Measurements from ENCODE around the gene TAAR1. TPM values are rescaled to one million over a fixed set of nuclear protein-coding genes. Genes with fewer than 3 reads are reported as not detected.

Gene TAAR1
- total RNA-seq, 4 donors from 2014 or later = not detected

DNA sequence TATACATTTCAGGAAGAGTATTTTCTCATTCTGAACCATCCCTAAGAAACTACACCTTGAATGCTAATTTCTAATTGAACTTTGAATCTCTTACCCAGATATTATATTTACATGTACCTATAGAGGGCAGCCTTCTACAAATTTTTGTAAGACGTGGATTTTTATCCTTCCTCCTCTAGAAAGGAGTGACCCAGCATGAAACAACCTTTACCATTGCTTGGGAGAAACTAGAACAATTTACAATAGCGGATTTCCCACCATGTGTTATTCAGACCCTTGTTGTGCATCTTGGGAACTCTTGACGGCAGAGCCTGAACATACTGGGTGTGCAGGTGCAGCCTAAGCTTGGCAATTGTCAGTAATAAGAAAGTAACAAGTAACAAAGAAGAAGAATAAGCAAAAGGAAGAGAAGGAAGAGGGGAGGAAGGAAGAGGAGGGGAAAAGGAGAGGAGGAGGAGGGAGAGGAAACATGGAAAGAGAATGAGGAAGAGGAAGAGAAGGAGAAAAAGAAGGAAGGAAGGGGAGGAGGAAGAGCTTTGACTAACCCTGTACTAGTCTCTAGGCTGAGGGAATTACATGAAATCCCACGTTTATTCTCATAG lies 10.8 kb upstream of the TAAR1 start:
- H3K27me3 ChIP-seq = no peaks in the 10 kb centered on the region
- DNase-seq = no peak
- intact Hi-C loops (cut with DNase I; ENCODE audit: low total_unique reads) (no loop called here), in situ Hi-C loops (cut with MboI; ENCODE audit: low pct_ligation_motif_present in 1 of 4, low pct_unique_long_range_greater_than_20kb in 1 of 4, low sequenced_read_pairs in 3 of 4) (no loop called here)
- H3K4me1 ChIP-seq = peaks cover 0 to 4% (median 0%) of the 10 kb centered on the region in 4 donors
- no peaks in the 10 kb centered on the region for H3K36me3 ChIP-seq
- TF ChIP-seq CTCF (IDR thresholded peaks at IDR 0.05) = peak in 4 of 5 experiments; percentile 38 to 47 (median 40)
- TF ChIP-seq POLR2AphosphoS5 (IDR thresholded peaks at IDR 0.05) = no peak
- TF ChIP-seq POLR2A (IDR thresholded peaks at IDR 0.05) = no peak
- no peak overlapping the region for H3K4me3 ChIP-seq
- WGBS, 2 donors (ENCODE audit: low coverage in 1 of 2) = 5 to 6% methylated on average over 3 to 4 of the region's 4 CpGs
- H3K9me3 ChIP-seq = no peaks in the 10 kb centered on the region
- H3K27ac ChIP-seq = no peak overlapping the region

GRCh38 chr6:132666118-132666517 lies 7.1 kb upstream of the TAAR1 start:
- WGBS, 2 donors (ENCODE audit: low coverage in 1 of 2) = 72 to 87% methylated on average over 4 of the region's 4 CpGs
- no peak overlapping the region for H3K27ac ChIP-seq
- no peaks in the 10 kb centered on the region for H3K36me3 ChIP-seq
- no peaks in the 10 kb centered on the region for H3K9me3 ChIP-seq
- in situ Hi-C loops (cut with MboI; ENCODE audit: low pct_ligation_motif_present in 1 of 4, low pct_unique_long_range_greater_than_20kb in 1 of 4, low sequenced_read_pairs in 3 of 4) = no loop called here
- TF ChIP-seq POLR2AphosphoS5 (IDR thresholded peaks at IDR 0.05) (no peak), POLR2A (IDR thresholded peaks at IDR 0.05) (no peak), CTCF (IDR thresholded peaks at IDR 0.05) (no peak), EP300 (IDR thresholded peaks at IDR 0.05; ENCODE audit: low read depth) (no peak)
- H3K4me3 ChIP-seq = no peak overlapping the region
- no peaks in the 10 kb centered on the region for H3K27me3 ChIP-seq
- no peak for DNase-seq
- peaks cover 0 to 4% (median 0%) of the 10 kb centered on the region in 4 donors for H3K4me1 ChIP-seq
- intact Hi-C loops (cut with DNase I; ENCODE audit: low total_unique reads) = no loop called here

DNA sequence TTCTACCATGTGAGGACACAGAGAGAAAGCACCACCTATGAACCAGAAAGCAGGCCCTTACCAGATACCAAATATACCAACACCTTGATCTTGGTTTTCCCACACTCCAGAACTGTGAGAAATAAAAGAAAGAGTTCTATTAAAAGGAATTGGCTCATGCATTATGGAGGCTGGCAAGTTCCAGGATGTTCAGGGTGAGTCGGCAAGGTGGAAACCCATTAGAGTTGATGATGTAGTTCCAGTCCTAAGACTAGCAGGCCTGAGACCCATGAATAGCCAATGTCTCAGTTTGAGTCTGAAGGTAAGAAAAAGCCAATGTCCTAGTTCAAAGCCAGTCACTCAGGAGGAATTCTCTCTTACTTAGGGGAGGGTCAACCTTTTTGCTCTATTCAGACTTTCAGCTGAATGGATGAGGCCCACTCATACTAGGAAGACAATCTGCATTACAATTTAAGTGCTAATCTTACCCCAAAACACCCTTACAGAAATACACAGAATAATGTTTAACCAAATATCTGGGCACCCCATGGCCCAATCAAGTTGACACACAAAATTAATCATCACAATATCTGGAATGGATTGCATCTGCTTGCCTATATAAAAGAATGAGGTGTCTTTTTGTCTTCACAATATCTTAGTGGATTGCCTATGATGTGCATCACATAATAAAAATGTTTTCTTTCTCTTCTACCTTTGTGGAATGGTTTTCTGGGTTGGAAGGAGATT lies 5.5 kb upstream of the TAAR1 start:
- intact Hi-C loops (cut with DNase I; ENCODE audit: low total_unique reads) (no loop called here), in situ Hi-C loops (cut with MboI; ENCODE audit: low pct_ligation_motif_present in 1 of 4, low pct_unique_long_range_greater_than_20kb in 1 of 4, low sequenced_read_pairs in 3 of 4) (no loop called here)
- 95 to 100% methylated on average over 1 of the region's 1 CpG for WGBS, 2 donors (ENCODE audit: low coverage in 1 of 2)
- Histone ChIP-seq H3K4me1 (no peaks in the 10 kb centered on the region), H3K4me3 (no peak overlapping the region), H3K36me3 (no peaks in the 10 kb centered on the region), H3K27ac (no peak overlapping the region), H3K9me3 (no peaks in the 10 kb centered on the region), H3K27me3 (no peaks in the 10 kb centered on the region)
- no peak for TF ChIP-seq CTCF (IDR thresholded peaks at IDR 0.05)
- TF ChIP-seq EP300 (IDR thresholded peaks at IDR 0.05; ENCODE audit: low read depth) = no peak
- no peak for TF ChIP-seq POLR2AphosphoS5 (IDR thresholded peaks at IDR 0.05)
- no peak for TF ChIP-seq POLR2A (IDR thresholded peaks at IDR 0.05)
- DNase-seq = no peak

GRCh38 chr6:132663661-132664060 lies 4.7 kb upstream of the TAAR1 start:
- in situ Hi-C loops (cut with MboI; ENCODE audit: low pct_ligation_motif_present in 1 of 4, low pct_unique_long_range_greater_than_20kb in 1 of 4, low sequenced_read_pairs in 3 of 4) (no loop called here), intact Hi-C loops (cut with DNase I; ENCODE audit: low total_unique reads) (no loop called here)
- H3K4me1 ChIP-seq = no peaks in the 10 kb centered on the region
- H3K4me3 ChIP-seq = no peak overlapping the region
- TF ChIP-seq EP300 (IDR thresholded peaks at IDR 0.05; ENCODE audit: low read depth) (no peak), CTCF (IDR thresholded peaks at IDR 0.05) (no peak), POLR2AphosphoS5 (IDR thresholded peaks at IDR 0.05) (no peak), POLR2A (IDR thresholded peaks at IDR 0.05) (no peak)
- H3K36me3 ChIP-seq = no peaks in the 10 kb centered on the region
- no peaks in the 10 kb centered on the region for H3K27me3 ChIP-seq
- no peaks in the 10 kb centered on the region for H3K9me3 ChIP-seq
- no peak overlapping the region for H3K27ac ChIP-seq
- no peak for DNase-seq
- WGBS, 2 donors (ENCODE audit: low coverage in 1 of 2) = 83% methylated on average over 1 of the region's 1 CpG; no CpG with 5 or more reads in 1 of the 2 donors
